Smooth muscle cell (in vitro differentiated cells): ENCODE results near the gene MYO1E. TPM values are rescaled to one million over a fixed set of nuclear protein-coding genes. Genes with fewer than 3 reads are reported as not detected.
"Not testable (repeated sequence)": the region's sequence is repeated elsewhere in the genome, so short reads cannot be mapped to it uniquely, and the experiment has no call there.

Experiments used
- DNase-seq: peaks from one replicate; lab custom pipeline; 2025; ENCODE audit not compliant: unreplicated experiment; lab: John Stamatoyannopoulos, UW
- H2AFZ ChIP-seq: fragments of 200-600 bp; sonication (generic); 2 replicates; pipeline ENCODE4 v1.6.0; 2016; ENCODE audit warnings: antibody characterized with exemption, low read depth, mild to moderate bottlenecking
- H3F3A ChIP-seq: fragments of 200-600 bp; sonication (generic); 2 replicates; pipeline ENCODE4 v1.6.0; 2017; ENCODE audit warnings: antibody characterized with exemption, low read depth
- H3K27ac ChIP-seq: fragments of 200-600 bp; sonication (generic); 2 replicates; pipeline ENCODE4 v1.5.1; 2016; ENCODE audit warnings: low read depth, mild to moderate bottlenecking
- H3K27me3 ChIP-seq: fragments of 200-600 bp; sonication (generic); 2 replicates; pipeline ENCODE4 v1.6.1; 2016; ENCODE audit warnings: low read depth, mild to moderate bottlenecking
- H3K36me3 ChIP-seq: fragments of 200-600 bp; sonication (generic); 2 replicates; pipeline ENCODE4 v1.5.1; 2016; ENCODE audit warnings: low read depth
- H3K4me1 ChIP-seq: fragments of 200-600 bp; sonication (generic); 2 replicates; pipeline ENCODE4 v1.5.1; 2016; ENCODE audit warnings: low read depth
- H3K4me2 ChIP-seq: fragments of 200-600 bp; sonication (generic); 2 replicates; pipeline ENCODE4 v1.6.0; 2016; ENCODE audit warnings: mild to moderate bottlenecking
- H3K4me3 ChIP-seq: fragments of 200-600 bp; sonication (generic); 2 replicates; pipeline ENCODE4 v1.5.1; 2016; ENCODE audit warnings: mild to moderate bottlenecking
- H3K79me2 ChIP-seq: fragments of 200-600 bp; sonication (generic); 2 replicates; pipeline ENCODE4 v1.6.0; 2016; ENCODE audit warnings: low read depth, mild to moderate bottlenecking
- H3K9ac ChIP-seq: fragments of 200-600 bp; sonication (generic); 2 replicates; pipeline ENCODE4 v1.6.0; 2016; ENCODE audit warnings: low read depth
- H3K9me3 ChIP-seq: fragments of 200-600 bp; sonication (generic); replicated peaks from 2 replicates; pipeline ENCODE4 v1.5.1; 2016; ENCODE audit warnings: low read depth
- H4K20me1 ChIP-seq: fragments of 200-600 bp; sonication (generic); 2 replicates; pipeline ENCODE4 v1.6.0; 2016; ENCODE audit warnings: low read depth
- WGBS: methylation state at CpG from one replicate; pipeline ENCODE4 v1.1.7; 2016; ENCODE audit warnings: low lambda C conversion rate; 5-methylcytosine and 5-hydroxymethylcytosine counted together
- polyA plus RNA-seq: library from polyadenylated mRNA; unstranded; fragments of >200 nt; fragmentation: Nextera tagmentation; extraction: Ambion mirVana; gene quantifications from 2 replicates; pipeline ENCODE4 v1.2.1, GENCODE V29; 2016
- total RNA-seq: library from RNA; depleted of rRNA; stranded (reverse); fragments of >200 nt; gene quantifications from 2 replicates; pipeline ENCODE4 v1.2.3, GENCODE V29; 2014
- TF ChIP-seq, protein P1 (sequence below): fragments of 200-600 bp; sonication (generic); IDR thresholded peaks from 2 replicates; pipeline ENCODE4 v1.5.1; 2017; ENCODE audit warnings: borderline replicate concordance, mild to moderate bottlenecking, antibody characterized with exemption; ENCODE audit not compliant: insufficient read depth, poor library complexity, severe bottlenecking

MYO1E gene
- total and polyA plus RNA-seq, 2 experiments from 2014 or later = 50.0 to 54.5 TPM

DNA sequence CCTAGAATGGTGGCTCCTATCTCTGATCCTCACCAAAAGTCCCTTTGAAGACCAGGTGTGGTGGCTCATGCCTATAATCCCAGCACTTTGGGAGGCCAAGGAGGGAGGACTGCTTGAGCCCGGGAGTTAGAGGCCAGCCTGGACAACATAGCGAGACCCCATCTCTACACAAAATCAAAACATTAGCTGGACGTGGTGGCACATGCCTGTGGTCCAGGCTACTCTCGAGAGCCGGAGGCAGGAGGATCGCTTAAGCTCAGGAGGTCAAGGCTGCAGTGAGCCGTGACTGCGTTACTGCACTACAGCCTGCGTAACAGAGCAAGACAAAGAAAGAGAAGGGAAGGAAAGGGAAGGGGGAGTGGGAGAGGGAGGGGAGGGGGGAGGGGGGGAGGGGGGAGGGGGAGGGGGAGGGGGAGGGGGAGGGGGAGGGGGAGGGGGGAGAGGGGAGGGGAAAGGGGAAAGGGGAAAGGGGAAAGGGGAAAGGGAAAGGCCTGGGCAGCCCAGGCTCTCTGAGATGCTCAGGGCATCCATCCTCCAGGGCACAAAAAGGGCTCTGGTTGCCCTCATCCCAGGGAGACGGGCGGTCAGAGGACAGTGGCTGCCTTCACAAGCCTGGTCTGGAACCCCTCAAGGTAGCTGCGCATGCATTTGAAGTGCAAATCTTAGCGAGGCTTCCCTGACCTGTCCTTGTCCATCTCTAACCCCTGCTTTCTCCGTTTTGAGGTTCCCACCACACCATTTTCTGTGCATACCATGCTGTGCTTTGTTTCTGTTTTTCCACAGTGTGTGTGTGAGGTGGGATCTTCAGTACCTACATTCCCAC lies 89.9 kb downstream of the MYO1E start:
- no peak overlapping the region for H3K27ac ChIP-seq
- H3K4me3 ChIP-seq = no peak overlapping the region
- no peaks in the 10 kb centered on the region for H3K36me3 ChIP-seq
- no peak for DNase-seq
- TF ChIP-seq, protein P1, sequence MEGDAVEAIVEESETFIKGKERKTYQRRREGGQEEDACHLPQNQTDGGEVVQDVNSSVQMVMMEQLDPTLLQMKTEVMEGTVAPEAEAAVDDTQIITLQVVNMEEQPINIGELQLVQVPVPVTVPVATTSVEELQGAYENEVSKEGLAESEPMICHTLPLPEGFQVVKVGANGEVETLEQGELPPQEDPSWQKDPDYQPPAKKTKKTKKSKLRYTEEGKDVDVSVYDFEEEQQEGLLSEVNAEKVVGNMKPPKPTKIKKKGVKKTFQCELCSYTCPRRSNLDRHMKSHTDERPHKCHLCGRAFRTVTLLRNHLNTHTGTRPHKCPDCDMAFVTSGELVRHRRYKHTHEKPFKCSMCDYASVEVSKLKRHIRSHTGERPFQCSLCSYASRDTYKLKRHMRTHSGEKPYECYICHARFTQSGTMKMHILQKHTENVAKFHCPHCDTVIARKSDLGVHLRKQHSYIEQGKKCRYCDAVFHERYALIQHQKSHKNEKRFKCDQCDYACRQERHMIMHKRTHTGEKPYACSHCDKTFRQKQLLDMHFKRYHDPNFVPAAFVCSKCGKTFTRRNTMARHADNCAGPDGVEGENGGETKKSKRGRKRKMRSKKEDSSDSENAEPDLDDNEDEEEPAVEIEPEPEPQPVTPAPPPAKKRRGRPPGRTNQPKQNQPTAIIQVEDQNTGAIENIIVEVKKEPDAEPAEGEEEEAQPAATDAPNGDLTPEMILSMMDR = no peak
- no peaks in the 10 kb centered on the region for H3K4me1 ChIP-seq
- no peak overlapping the region for H3K4me2 ChIP-seq
- no peaks in the 10 kb centered on the region for H3F3A ChIP-seq
- no peak overlapping the region for H3K9ac ChIP-seq
- no peaks in the 10 kb centered on the region for H3K9me3 ChIP-seq
- no peak overlapping the region for H2AFZ ChIP-seq
- H4K20me1 ChIP-seq = peaks cover 81% of the 10 kb centered on the region
- WGBS = 98% methylated on average over 14 of the region's 14 CpGs
- no peaks in the 10 kb centered on the region for H3K27me3 ChIP-seq
- peaks cover 33% of the 10 kb centered on the region for H3K79me2 ChIP-seq

DNA sequence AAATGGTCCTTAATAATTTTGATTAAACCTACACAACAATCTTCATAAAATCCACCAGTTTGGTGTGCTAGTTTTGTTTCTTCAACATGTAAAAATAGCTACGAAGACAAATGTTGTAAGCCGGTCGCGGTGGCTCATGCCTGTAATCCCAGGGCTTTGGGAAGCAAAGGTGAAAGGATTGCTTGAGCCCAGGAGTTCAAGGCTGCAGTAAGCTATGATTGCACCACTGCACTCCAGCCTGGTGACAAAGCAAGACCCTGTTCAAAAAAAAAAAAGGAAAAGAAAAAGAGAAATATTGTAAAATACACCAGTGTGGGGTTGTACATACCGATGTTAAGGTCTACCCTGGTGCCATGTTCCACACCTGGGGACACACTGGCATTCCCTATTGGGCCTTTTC lies 91.0 kb downstream of the MYO1E start:
- Histone ChIP-seq H3K27me3 (no peaks in the 10 kb centered on the region), H3K4me2 (no peak overlapping the region), H3F3A (no peaks in the 10 kb centered on the region), H3K9ac (no peak overlapping the region), H3K4me3 (no peak overlapping the region), H2AFZ (no peak overlapping the region), H3K36me3 (no peaks in the 10 kb centered on the region), H3K9me3 (no peaks in the 10 kb centered on the region), H3K27ac (no peak overlapping the region), H4K20me1 (peaks cover 84% of the 10 kb centered on the region), H3K79me2 (peaks cover 25% of the 10 kb centered on the region), H3K4me1 (no peaks in the 10 kb centered on the region)
- 91% methylated on average over 5 of the region's 5 CpGs for WGBS
- no peak for DNase-seq
- TF ChIP-seq, protein P1 = no peak

DNA sequence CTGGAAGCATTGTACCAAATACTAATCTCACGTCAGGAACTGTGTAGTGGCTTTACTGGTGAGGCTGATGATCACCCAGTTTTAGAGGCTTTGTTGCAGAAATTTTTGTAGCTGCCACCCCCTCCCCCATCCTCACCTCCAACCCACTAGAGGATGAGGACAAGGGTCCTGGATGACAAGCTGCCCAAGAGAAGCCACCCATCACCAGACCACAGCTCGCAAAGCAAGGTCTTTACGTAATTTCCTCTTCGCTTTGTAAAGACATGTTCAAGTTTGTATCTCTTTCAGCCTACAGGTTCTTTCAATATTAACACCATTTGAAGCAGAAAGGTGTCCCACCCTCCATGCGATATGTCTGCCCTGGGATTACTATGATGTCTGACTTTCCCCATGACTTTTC lies 91.8 kb downstream of the MYO1E start:
- Histone ChIP-seq H3K36me3 (no peaks in the 10 kb centered on the region), H3K27me3 (no peaks in the 10 kb centered on the region), H3K9ac (no peak overlapping the region), H2AFZ (no peak overlapping the region), H3K9me3 (no peaks in the 10 kb centered on the region), H3K4me1 (no peaks in the 10 kb centered on the region), H3K79me2 (peaks cover 22% of the 10 kb centered on the region), H3K4me2 (no peak overlapping the region), H3K27ac (no peak overlapping the region), H3F3A (no peaks in the 10 kb centered on the region), H3K4me3 (no peak overlapping the region), H4K20me1 (peaks cover 84% of the 10 kb centered on the region)
- DNase-seq = no peak
- TF ChIP-seq, protein P1 = no peak
- 95% methylated on average over 5 of the region's 5 CpGs for WGBS

DNA sequence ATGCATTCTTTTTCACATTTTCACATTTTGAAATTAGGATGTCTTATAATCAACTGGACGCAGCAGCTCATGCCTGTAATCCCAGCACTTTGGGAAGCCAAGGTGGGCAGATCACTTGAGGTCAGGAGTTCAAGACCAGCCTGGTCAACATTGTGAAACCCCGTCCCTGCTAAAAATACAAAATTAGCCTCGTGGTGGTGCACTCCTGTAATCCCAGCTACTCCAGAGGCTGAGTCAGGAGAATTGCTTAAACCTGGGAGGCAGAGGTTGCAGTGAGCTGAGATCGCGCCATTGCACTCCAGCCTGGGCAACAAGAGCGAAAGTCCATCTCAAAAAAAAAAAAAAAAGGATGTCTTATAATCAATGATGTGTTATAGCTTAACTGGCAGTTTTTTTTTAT lies 92.4 kb downstream of the MYO1E start:
- not testable (repeated sequence) for H2AFZ ChIP-seq, DNase-seq, H3K27ac ChIP-seq, H3K27me3 ChIP-seq, H3K4me1 ChIP-seq, H3K4me3 ChIP-seq, H3K9ac ChIP-seq, H3K9me3 ChIP-seq, H3K4me2 ChIP-seq, H3F3A ChIP-seq, H3K36me3 ChIP-seq
- H3K79me2 ChIP-seq = peaks cover 21% of the 10 kb centered on the region
- peaks cover 87% of the 10 kb centered on the region for H4K20me1 ChIP-seq
- 86% methylated on average over 6 of the region's 6 CpGs for WGBS
